Sigmoid colon (tissue), 3 donors: ENCODE measurements around the gene LAMP1.

Experiments
- POLR2A ChIP-seq, 2 donors: fragments of 450-650 bp; IDR thresholded peaks; one replicate each; pipeline ENCODE4 v1.6.1; 2016; ENCODE audit warnings: antibody characterized with exemption in 2 of 2, mild to moderate bottlenecking in 2 of 2, moderate library complexity in 2 of 2
- TF ChIP-seq, protein P1 (sequence below), 4 experiments: fragments of 450-650 bp in 3 of 4; fragments of 200-600 bp in 1 of 4; IDR thresholded peaks; one replicate each; pipeline ENCODE4 v1.5.1; 2016 to 2019; ENCODE audit warnings: antibody characterized with exemption in 4 of 4, mild to moderate bottlenecking in 3 of 4, moderate library complexity in 2 of 4

DNA sequence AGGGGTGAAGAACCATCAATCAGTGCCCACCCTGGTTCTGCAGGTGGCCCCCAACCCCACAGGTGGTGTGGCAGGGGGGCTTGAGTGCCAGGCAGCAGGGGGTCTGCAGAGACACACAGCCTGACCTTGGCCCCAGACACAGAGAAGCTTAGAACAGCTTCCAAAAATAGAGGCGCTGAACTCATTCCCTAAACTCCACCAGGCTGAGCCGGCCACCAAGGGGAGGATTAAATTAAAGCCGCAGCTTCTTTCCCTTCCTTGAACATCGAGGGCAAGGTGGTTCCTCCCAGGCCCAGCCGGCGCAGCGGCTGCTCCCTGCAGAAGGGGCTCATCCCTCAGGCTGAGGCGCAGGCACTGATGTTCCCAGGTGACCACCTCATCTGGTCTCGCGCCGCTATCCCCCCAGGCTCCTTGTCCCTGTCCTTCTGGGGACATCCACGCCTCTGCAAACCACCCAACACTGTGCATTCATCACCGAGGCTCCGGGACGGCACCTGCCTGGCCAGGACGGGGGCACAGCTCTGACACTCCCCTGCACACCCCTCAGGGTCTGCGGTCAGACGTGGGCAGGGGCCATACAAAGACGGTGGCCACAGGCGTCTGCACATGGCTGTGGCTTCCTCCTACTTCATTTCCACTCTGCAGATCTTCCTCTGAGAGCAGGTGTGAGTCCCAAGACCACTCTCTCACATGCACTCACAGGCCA, 30.9 kb downstream of the LAMP1 start:
- TF ChIP-seq, protein P1, sequence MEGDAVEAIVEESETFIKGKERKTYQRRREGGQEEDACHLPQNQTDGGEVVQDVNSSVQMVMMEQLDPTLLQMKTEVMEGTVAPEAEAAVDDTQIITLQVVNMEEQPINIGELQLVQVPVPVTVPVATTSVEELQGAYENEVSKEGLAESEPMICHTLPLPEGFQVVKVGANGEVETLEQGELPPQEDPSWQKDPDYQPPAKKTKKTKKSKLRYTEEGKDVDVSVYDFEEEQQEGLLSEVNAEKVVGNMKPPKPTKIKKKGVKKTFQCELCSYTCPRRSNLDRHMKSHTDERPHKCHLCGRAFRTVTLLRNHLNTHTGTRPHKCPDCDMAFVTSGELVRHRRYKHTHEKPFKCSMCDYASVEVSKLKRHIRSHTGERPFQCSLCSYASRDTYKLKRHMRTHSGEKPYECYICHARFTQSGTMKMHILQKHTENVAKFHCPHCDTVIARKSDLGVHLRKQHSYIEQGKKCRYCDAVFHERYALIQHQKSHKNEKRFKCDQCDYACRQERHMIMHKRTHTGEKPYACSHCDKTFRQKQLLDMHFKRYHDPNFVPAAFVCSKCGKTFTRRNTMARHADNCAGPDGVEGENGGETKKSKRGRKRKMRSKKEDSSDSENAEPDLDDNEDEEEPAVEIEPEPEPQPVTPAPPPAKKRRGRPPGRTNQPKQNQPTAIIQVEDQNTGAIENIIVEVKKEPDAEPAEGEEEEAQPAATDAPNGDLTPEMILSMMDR (IDR thresholded peaks at IDR 0.05): no peak
- no peak for TF ChIP-seq POLR2A (IDR thresholded peaks at IDR 0.05)
